H1 (cell line): Measurements from ENCODE around the gene SND1. TPM values are rescaled to one million over a fixed set of nuclear protein-coding genes. Genes with fewer than 3 reads are reported as not detected.

ENCODE experiments used
- POLR2A ChIP-seq, 2 experiments: IDR thresholded peaks; 1 replicate in 1 of 2; 2 replicates in 1 of 2; pipeline ENCODE4 v1.6.1; 2011; ENCODE audit warnings: low read depth in 2 of 2, low read length in 2 of 2, mild to moderate bottlenecking in 2 of 2; ENCODE audit errors: control extremely low read depth in 1 of 2
- polyA plus RNA-seq, 7 experiments: library from polyadenylated mRNA; depleted of rRNA in 3 of 7; stranded (reverse) in 5 of 7; unstranded in 2 of 7; fragments of >200 nt in 5 of 7; fragments of 200-250 nt in 2 of 7; gene quantifications; 1 replicate in 5 of 7; 2 replicates in 1 of 7; 4 replicates in 1 of 7; pipeline versions ENCODE4 v1.2.1 to v1.2.3, GENCODE V29; 2011 to 2013; ENCODE audit warnings: missing spikeins in 2 of 7, mixed read lengths in 2 of 7
- total RNA-seq: library from RNA; stranded (reverse); fragmentation: NEBNext Ultra II Directional; extraction: Animal tissue kit (Norgen Biotek cat#: 25700); gene quantifications from 2 replicates; pipeline ENCODE4 v1.2.1, GENCODE V29; 2021
- TF ChIP-seq, protein P1 (sequence below): fragments of 300-600 bp; sonication (generic); IDR thresholded peaks from 2 replicates; pipeline ENCODE4 v1.7.1; 2012; ENCODE audit warnings: low read length, moderate library complexity, mild to moderate bottlenecking, inconsistent platforms; ENCODE audit not compliant: insufficient replicate concordance

Gene SND1
- total and polyA plus RNA-seq, 2 of the 8 experiments (the other 6 are each of a cell fraction or from before 2014, with no cell fraction given), result 122 to 290 TPM

GRCh38 chr7:127903892-127904669 is 252.1 kb downstream of the SND1 start (continued):
- TF ChIP-seq, protein P1, sequence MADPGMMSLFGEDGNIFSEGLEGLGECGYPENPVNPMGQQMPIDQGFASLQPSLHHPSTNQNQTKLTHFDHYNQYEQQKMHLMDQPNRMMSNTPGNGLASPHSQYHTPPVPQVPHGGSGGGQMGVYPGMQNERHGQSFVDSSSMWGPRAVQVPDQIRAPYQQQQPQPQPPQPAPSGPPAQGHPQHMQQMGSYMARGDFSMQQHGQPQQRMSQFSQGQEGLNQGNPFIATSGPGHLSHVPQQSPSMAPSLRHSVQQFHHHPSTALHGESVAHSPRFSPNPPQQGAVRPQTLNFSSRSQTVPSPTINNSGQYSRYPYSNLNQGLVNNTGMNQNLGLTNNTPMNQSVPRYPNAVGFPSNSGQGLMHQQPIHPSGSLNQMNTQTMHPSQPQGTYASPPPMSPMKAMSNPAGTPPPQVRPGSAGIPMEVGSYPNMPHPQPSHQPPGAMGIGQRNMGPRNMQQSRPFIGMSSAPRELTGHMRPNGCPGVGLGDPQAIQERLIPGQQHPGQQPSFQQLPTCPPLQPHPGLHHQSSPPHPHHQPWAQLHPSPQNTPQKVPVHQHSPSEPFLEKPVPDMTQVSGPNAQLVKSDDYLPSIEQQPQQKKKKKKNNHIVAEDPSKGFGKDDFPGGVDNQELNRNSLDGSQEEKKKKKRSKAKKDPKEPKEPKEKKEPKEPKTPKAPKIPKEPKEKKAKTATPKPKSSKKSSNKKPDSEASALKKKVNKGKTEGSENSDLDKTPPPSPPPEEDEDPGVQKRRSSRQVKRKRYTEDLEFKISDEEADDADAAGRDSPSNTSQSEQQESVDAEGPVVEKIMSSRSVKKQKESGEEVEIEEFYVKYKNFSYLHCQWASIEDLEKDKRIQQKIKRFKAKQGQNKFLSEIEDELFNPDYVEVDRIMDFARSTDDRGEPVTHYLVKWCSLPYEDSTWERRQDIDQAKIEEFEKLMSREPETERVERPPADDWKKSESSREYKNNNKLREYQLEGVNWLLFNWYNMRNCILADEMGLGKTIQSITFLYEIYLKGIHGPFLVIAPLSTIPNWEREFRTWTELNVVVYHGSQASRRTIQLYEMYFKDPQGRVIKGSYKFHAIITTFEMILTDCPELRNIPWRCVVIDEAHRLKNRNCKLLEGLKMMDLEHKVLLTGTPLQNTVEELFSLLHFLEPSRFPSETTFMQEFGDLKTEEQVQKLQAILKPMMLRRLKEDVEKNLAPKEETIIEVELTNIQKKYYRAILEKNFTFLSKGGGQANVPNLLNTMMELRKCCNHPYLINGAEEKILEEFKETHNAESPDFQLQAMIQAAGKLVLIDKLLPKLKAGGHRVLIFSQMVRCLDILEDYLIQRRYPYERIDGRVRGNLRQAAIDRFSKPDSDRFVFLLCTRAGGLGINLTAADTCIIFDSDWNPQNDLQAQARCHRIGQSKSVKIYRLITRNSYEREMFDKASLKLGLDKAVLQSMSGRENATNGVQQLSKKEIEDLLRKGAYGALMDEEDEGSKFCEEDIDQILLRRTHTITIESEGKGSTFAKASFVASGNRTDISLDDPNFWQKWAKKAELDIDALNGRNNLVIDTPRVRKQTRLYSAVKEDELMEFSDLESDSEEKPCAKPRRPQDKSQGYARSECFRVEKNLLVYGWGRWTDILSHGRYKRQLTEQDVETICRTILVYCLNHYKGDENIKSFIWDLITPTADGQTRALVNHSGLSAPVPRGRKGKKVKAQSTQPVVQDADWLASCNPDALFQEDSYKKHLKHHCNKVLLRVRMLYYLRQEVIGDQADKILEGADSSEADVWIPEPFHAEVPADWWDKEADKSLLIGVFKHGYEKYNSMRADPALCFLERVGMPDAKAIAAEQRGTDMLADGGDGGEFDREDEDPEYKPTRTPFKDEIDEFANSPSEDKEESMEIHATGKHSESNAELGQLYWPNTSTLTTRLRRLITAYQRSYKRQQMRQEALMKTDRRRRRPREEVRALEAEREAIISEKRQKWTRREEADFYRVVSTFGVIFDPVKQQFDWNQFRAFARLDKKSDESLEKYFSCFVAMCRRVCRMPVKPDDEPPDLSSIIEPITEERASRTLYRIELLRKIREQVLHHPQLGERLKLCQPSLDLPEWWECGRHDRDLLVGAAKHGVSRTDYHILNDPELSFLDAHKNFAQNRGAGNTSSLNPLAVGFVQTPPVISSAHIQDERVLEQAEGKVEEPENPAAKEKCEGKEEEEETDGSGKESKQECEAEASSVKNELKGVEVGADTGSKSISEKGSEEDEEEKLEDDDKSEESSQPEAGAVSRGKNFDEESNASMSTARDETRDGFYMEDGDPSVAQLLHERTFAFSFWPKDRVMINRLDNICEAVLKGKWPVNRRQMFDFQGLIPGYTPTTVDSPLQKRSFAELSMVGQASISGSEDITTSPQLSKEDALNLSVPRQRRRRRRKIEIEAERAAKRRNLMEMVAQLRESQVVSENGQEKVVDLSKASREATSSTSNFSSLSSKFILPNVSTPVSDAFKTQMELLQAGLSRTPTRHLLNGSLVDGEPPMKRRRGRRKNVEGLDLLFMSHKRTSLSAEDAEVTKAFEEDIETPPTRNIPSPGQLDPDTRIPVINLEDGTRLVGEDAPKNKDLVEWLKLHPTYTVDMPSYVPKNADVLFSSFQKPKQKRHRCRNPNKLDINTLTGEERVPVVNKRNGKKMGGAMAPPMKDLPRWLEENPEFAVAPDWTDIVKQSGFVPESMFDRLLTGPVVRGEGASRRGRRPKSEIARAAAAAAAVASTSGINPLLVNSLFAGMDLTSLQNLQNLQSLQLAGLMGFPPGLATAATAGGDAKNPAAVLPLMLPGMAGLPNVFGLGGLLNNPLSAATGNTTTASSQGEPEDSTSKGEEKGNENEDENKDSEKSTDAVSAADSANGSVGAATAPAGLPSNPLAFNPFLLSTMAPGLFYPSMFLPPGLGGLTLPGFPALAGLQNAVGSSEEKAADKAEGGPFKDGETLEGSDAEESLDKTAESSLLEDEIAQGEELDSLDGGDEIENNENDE, result no peak
- TF ChIP-seq POLR2A (IDR thresholded peaks at IDR 0.05; ENCODE audit: control extremely low read depth in 1 of 2, low read depth in 2 of 2, low read length in 2 of 2), result no peak
- TF ChIP-seq, all 59 proteins: peak for 0
